ENCODE data around the gene COL19A1.
A peak's percentile ranks its signal among the peaks of the same experiment; 100 is the strongest.
"Not testable (repeated sequence)": the region's sequence is repeated elsewhere in the genome, so short reads cannot be mapped to it uniquely, and the experiment has no call there.

Gene COL19A1

DNA sequence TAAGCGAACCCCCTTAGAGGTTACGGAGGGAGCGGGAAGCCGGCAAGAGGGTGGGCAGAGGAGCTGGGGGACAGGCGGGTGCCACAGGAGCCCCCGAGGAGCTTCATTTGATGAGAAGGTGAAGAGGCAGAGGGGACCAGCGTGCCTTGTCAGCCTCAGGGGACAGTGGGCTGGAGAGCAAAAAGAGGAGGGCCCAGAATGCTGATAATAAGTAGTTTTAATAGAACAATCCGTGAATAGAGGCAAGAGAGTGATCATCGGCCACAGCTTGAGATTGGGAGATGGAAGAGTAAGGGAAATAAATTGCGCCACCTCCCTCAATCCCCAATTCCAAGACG lies 1.3 kb downstream of the COL19A1 start:
- DNase-seq = no peak

DNA sequence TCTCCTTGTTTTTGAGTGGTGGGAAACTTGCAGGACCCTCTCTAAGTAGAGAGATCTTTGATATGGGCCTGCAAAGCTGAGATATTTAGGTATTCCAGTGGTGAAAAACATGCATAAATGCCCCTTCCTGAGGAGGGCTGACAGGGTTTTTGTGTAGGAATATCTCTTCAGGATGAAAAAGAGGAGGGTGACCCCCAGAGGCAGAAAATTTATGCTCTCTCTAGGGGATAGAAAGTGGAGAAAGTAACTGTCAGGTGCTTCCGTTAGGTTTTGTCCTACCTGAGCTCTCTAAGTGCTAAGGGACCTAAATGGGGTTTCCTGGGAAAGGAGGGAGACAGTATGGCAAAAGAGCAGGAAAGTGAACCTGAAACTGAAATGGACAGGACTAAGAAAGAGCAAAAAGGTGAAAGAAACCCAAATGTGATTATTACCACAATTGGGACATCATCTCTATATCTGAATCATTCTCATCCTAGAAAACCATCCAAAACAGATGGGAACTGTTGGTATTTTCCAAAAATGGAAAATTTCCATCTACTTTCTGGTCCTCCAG lies 2.0 kb downstream of the COL19A1 start:
- DNase-seq = peak; percentile 11

DNA sequence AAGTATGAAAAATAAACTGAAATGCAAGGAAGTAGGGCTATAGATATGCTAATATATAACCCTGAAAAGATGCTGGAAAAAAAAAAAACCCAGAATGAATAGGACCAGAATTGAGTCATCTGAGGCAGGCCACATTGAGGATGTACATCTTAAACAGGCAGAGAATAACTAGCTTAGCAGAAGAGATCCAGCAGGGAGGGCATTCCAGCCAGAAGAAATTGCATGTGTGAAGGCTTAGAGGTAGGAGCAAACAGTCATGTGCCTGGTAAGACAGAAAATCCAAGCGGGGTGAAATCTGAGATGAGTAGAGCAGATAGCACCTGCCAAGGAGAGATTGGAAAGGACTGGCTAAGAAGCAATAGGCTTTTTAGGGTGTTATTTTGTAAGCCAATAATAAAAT lies 2.6 kb downstream of the COL19A1 start:
- DNase-seq = peak; percentile 15

DNA sequence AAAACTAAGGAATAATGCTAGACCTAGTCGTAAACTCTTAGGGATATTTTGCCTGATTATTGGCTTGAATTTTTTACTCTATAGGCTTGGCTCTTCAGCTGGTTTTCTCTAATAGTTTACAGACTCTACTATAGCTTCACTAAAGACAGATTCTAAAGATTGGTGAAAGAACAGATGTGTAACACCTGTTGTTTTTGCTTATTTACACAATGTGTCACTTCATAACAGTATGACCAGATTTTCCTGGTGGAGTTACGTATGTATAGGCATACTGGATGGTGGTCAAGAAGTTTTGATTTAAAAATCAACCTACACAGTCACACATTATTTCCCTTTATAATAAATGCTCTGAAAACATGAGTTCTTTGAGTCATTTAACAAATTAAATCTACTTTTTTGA lies 4.8 kb downstream of the COL19A1 start:
- peak; percentile 75 for DNase-seq

DNA sequence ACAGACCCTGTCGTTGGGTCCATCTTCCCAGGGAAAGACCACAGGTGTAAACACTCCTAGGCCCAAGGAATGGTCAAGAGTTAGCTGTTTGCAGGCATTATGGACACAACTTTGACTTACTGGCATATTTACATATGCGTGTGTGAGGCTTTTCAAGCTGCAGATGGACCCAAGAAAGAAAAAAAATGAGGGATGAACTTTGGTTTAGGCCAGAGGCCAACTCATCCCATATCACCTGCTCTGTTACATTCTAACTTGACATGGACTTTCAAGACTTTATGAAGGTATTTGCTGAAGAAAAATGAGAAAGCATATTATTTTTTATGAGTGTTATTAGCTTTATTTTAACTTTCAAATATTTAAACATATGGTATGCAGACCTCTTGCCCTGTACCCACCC lies 6.9 kb downstream of the COL19A1 start:
- no peak for DNase-seq

DNA sequence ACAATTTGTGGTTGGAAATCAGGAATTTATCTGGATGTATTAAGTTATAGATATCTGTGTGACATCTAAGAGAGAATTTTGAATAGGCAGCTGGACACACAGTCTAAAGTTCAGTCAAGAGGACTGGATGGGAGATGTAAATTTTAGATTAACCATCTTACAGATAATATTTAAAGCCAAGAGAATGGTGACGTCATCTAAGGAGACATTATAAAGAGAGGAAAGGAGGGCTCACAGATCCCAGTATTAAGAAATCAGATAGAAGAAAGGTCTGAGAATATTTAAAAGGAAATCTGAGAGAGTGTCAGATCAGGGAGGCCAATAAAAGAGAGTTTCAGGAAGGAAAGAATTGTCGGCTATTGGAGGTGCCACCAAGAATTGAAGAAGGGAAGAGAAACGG lies 9.4 kb downstream of the COL19A1 start:
- DNase-seq = no peak

DNA sequence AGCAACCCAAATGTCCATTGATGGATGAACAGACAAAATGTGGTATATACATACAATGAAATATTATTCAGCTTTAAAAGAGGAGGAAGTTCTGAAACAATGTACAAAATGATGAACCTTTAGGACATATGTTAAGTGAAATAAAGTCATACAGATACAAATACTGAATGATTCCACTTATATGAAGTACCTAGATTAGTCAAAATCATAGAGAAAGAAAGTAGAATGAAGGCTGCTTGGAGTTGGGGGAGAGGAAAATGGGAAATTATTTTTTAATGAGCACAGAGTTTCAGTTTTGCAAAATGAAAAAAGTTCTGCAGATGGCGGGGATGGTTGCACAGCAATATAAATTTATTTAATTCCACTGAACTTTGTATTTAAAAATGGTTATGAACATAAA lies 12.4 kb downstream of the COL19A1 start:
- DNase-seq = no peak

DNA sequence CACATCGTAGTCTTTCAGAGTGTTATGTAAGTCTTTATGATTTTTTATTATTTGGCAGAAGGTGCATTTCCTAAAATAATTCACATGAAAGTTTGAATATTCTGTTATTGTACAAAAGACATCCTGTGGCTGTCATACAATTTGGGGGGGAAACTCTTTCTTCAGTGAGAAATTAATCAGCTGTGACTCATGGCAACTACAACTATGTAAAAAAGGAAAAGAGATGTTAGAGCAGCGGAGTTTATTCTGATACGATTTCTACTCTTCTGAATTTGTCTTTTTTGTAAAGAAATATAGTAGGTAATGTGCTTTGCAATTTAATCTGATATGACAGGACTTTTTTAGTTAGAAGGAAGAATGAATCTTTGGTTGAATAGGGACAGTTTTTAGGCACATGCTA lies 14.2 kb downstream of the COL19A1 start:
- DNase-seq = no peak

DNA sequence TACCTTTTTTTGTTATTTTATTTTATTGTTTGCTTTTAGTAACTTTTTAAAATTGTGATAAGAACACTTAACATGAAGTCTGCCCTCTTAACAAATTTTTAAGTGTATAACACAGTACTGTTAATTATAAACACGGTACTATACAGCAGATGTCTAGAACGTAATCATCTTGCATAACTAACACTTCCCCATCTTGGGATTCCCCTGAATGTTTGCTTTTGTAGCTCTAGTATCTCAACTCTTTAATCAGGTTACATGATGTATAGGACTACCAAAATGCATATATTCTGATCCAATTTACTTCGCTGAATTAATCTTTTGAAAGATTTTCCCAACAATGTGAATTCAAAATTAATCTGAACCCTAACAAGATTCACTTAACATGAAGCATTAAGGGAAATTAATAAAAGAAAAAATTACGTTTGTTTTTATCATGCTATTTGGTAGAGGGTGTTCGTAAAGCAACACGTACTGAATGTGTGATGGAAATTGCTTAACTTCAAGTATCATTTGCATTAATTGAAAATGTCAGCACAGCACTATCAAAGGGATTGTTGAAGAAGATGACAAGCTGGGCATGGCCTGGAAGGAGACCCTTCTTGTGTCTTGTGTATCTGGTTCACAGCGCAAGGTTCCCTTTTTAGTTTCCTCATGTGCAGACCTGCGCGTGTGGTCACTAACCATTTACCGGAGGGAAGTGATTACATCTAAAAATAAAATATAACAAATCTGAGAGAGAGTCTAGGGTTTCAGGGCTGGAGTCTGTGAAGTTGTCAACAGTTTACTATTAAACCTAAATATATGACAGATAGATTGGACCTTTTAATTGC lies 15.2 kb downstream of the COL19A1 start:
- DNase-seq = no peak

DNA sequence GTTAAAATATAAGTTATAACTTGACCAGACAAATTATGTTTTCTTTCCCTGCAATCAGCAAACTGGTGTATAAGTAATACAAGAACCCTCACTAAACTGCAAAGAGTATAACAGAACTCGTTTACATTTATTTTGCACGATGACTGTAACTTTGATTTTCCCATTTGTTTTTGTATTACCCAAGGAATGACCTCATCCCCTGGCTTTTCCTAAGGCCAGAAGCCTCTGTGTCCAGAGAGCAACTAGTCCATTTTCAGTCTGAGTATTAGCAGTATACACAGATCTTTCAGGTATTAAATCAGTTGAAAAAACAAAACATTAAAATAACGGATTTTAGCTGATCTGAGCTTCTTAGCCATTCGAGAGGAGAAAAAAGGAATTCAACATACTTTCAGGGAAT lies 17.2 kb downstream of the COL19A1 start:
- DNase-seq = no peak

DNA sequence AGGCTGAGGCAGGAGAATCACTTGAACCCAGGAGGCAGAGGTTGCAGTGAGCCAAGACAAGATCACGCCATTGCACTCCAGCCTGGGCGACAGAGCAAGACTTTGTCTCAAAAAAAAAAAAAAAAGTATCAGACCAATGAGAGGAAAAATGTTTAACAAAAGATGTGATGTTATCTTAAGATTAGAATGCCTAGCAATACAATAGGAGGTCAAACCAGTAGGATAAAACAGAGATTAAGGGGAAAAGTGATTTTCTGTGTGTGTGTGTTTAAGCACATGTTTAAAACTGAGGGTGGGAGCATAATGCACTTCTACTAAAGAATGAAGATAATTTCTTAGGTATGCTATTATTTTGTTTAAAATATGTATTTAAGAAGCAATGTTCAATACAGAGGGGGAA lies 17.9 kb downstream of the COL19A1 start:
- no peak for DNase-seq

DNA sequence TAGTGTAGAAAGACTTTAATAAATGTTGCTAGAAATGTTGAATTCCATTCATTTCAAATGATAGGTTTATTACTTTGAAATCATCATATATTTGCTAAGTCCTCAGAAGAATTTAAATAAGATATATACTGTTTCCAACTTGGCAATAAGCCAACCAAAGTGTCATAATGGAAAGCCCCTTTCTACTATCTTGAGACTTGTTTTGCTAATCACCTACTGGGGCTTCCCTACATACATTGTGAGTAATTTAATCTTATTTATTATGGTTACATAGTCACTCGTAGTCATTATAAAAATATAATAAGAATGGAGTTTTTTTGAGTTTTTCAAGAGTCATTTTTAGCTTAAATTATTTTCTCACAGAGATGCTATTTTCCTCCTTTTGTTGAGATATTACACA lies 20.7 kb downstream of the COL19A1 start:
- DNase-seq = peak; percentile 15

DNA sequence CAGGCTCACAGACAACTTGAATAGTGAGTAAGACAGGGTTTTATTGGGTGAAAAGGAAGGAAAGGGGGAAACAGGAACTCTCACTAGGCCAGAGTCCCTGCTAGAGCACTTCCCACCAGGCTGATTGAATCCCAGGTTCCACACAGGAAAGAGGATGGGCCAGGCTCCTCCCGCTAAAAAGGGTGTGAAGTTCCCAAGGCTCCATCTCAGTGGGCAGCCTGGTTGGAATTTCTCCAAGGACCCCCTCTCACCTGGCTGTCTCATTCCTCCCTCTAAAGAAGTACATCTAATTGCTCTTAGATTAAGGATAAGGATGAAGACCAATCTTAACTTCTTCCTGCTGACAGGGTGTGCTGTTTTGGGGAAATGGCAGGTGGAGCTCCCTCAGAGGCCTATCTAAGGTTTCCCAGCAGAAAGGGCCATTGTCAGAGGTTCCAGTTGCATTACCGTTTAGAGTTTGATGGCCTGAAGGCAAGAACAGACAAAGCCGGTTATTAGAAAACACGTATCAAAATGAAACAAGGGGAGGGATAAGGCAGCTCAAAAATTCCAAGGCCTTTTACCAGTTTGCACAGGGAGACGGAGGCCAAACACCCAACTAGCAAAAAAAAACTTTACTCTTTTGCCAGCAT lies 21.5 kb downstream of the COL19A1 start:
- no peak for DNase-seq

DNA sequence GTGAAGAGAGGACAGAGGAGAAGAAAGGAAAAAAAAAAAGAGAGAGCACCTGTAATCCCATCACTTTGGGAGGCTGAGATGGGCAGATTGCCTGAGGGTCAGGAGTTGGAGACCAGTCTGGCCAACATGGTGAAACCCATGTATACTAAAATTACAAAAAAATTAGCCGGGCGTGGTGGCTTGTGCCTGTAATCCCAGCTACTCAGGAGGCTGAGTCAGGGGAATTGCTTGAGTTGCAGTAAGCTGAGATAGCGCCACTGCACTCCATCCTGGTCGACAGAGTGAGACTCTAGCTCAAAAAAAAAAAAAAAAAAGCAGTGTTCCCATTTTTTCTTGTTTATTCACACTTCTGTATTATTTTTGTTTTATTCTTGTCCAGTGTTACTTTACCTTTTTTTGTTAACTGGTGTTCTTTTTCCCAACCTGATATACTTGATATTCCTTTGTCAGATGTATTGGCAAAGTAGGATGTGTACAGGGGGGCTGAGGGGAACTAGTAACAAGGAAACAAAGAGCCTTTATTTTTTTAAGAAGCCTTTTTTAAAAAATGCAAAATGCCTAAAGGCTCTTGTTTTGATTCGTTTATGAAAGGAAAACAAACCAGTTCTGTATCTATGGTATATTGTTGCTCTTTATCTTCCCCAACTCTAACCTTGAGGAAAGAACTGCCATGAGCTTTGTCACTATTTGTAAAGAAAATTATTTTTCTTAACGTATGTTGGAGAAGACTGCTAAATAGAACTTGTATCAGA lies 22.3 kb downstream of the COL19A1 start:
- no peak for DNase-seq

DNA sequence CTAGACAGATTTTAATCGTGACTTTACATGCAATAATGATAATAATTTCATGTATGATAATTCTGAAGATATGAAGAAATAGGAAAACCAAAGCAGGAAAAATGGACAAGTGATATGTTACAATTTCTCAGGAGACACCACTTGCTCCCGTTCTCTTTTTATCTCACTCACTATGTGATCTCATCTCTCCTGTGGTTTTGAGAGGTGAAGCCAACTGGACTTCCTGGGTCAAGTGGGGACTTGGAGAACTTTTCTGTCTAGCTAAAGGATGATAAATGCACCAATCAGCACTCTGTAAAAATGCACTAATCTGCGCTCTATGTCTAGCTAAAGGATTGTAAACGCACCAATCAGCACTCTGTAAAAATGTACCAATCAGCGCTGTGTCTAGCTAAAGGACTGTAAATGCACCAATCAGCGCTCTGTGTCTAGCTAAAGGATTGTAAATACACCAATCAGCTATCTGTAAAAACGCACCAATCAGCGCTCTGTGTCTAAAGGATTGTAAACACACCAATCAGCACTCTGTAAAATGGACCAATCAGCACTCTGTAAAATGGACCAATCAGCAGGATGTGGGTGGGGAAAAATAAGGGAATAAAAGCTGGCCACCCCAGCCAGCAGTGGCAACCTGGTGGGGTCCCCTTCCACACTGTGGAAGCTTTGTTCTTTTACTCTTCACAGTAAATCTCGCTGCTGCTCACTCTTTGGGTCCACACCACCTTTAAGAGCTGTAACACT lies 23.0 kb downstream of the COL19A1 start:
- not testable (repeated sequence) for DNase-seq

DNA sequence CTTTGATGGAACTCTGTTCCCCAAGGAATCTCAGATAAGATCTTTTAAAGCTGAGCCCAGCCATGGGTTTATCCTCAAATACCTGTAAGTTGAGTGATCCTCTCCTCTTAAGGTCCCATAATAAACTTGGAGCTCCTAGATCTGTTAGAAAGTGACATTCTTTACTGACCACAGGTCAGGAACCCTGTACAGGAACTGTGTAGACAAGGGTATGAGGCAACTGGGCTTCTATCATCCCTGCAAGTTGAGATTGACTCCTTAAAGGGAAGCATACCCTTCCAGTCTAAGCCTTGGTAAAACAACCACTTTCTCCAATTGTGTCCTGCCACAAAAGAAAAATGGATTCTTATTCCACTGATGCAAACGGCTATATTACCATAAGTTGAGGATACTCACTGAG lies 26.2 kb downstream of the COL19A1 start:
- not testable (repeated sequence) for DNase-seq

DNA sequence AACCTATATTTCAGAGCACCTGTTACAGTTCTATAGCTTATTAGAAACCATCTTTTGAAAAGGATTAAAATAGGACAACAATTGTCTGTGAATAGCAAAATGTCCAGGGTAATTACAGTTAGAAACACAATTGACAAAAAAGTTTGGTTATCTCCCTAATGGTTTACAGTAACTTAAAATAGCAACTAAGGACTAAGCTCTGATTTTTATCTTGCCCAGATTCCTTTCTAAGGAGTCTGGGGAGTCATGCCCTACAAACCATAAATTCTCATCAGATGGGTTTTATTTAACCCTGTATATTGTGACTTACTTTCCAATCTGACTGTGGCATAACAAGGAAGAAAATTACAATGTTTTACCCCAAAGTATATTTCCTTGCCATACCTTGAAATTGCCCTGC lies 26.9 kb downstream of the COL19A1 start:
- not testable (repeated sequence) for DNase-seq

DNA sequence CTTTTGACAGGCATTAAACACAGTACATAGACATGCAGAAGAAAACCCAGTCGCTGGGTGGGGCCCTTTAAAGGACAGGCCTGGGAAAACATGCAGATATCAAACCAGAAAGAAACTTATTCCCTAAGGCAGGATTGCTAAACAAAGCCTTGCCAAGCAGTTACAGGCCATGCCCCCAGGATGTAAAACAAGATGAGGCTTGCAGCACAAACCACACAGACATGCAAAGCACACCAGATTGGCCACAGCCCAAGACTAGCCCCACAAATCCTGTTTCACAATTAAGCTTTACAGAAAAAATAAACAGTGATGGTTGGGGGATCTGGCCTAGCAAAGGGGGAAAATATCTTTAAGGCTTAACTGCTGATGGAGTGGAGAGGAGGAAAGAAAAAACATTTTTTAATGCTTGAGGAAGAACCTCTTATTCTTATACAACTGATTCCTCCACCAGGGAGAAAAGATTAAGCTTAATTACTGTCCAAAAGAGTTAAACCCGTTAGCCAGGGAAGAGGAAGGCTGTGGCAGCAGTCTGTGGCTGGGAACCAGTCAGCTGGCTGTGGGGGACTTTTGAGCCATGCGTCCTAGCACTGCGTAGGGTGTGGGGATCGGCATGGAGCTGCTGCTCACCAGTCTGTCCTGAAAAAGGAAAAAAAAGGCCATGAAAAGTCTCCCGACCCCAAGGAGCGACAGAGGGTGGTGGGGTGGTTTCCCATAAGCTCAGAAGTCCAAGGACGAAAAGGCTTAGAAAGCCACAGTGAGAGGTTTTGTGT lies 28.4 kb downstream of the COL19A1 start:
- DNase-seq = no peak

DNA sequence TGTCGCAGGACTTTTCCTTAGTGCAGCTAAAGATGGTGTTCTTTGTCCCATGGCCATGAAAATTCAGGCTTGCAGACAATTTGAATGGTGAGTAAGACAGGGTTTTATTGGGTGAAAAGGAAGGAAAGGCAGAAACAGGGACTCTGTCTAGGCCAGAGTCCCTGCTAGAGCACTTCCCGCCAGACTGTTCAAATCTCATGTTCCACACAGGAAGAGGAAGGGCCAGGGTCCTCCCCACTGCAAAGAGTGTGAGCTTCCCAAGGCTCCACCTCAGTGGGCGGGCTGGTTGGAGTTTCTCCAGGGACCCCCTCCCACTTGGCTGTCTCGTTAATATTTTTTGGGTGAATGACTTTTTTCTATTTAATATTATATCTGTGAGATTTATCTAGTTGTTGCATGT lies 29.0 kb downstream of the COL19A1 start:
- no peak for DNase-seq

DNA sequence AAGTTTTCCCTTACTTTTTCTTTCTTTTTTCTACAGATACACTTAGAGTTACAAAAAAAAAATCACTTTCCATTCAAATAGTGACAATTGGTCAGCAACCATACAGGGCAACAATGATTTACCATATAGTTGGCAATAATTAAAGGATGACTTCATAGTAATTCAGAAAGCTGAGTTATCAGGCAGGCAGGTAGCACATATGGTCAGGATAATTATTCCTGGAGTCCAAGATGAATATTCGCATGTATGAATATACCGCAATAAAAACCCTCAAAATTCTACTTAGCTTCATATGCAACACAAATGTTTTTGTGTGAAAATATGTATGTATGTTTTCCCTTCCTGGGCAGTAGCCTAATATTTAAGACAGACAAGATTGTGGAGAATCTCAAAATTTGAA lies 34.5 kb downstream of the COL19A1 start:
- no peak for DNase-seq

DNA sequence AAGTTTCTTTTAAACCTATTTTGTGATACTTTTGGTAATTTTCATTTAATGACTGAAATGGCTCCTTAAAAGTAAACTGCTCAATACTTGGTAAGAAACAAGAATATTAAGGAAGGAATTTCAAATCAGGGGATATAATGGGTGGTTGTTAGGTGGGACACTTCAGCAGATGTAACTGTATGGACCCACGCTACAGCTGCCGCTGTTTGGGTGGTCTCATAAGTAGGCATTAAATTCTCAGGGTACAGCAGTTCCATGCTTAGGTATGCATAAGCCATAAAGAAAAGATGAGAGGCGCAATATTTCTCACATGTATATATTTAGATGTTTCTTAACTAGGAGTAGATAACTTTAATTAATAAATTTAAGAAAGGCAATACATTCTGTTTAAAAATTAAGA lies 35.0 kb downstream of the COL19A1 start:
- no peak for DNase-seq

DNA sequence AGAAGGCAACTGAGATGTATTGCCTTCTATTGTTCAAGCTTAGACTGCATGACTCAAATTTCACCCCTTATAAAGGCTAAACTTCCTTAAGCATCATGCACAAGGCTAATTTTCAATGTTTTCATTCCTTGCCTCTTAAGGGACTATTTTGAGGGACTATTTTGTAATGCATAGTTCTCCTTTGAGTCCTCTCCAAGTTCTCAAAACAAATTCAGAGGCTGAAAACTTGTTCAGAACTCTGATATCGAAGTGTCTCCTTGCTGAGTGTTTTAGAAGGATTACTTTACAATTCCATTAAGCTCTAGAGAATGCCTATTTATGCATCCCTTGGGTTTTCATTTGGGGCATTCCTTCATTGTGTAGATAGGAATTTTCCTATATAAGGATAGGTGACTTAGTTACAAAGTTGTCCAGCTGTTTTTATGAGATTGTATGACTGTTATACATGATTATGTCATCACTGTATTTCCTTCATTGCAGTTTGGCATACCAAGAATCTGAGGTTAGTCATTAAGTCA lies 41.7 kb downstream of the COL19A1 start:
- DNase-seq = no peak

All from DMS53 (cell line).